Mesothelial cell of epicardium (in vitro differentiated cells): ENCODE measurements around the gene XRCC1. TPM values are rescaled to one million over a fixed set of nuclear protein-coding genes. Genes with fewer than 3 reads are reported as not detected.

Experiments
- DNase-seq, 2 experiments: peaks; one replicate each; pipeline ENCODE4 v3.0.0; 2021; ENCODE audit warnings: low spot score in 2 of 2; ENCODE audit not compliant: unreplicated experiment in 2 of 2
- H3K27ac Mint-ChIP-seq: 2 replicates; pipeline ENCODE4 v1.8.0; 2021; ENCODE audit warnings: mixed read lengths
- H3K27me3 Mint-ChIP-seq: 2 replicates; pipeline ENCODE4 v1.8.0; 2021; ENCODE audit warnings: low read depth, mixed read lengths
- H3K36me3 Mint-ChIP-seq: 2 replicates; pipeline ENCODE4 v1.8.0; 2021; ENCODE audit warnings: mixed read lengths
- H3K4me1 Mint-ChIP-seq: 2 replicates; pipeline ENCODE4 v1.8.0; 2021; ENCODE audit warnings: mixed read lengths
- H3K4me3 Mint-ChIP-seq: 2 replicates; pipeline ENCODE4 v1.8.0; 2021; ENCODE audit warnings: mild to moderate bottlenecking, moderate library complexity, mixed read lengths
- H3K9me3 Mint-ChIP-seq: 2 replicates; pipeline ENCODE4 v1.8.0; 2021; ENCODE audit warnings: mixed read lengths
- total RNA-seq: library from RNA; stranded (reverse); gene quantifications from 3 replicates; pipeline ENCODE4 v1.2.1, GENCODE V29; 2021
- TF ChIP-seq, protein P1 (sequence below): fragments of 200-600 bp; sonication (generic); IDR thresholded peaks from one replicate; pipeline ENCODE4 v1.5.0; 2021; ENCODE audit warnings: antibody characterized with exemption; ENCODE audit not compliant: unreplicated experiment

The XRCC1 gene
- total RNA-seq, 1 donor from 2014 or later, result 56.1 TPM

DNA sequence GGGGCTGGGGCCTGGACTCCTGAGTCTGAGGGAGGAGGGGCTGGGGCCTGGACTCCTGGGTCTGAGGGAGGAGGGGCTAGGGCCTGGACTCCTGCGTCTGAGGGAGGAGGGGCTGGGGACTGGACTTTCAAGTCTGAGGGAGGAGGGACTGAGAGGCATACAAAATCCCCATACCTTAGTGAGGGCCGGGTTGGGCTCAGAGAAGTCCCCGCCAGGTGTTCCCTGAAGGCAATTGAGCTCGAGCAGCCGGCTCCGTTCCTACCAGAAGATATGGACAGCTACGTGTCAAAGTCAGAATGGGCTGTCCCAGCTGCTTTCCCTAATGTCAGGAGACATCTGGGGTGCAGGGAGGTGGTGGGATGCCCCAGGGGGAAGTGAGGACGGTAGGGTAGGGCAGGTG is 80.2 kb downstream of the XRCC1 start:
- DNase-seq, result no peak
- TF ChIP-seq, protein P1, sequence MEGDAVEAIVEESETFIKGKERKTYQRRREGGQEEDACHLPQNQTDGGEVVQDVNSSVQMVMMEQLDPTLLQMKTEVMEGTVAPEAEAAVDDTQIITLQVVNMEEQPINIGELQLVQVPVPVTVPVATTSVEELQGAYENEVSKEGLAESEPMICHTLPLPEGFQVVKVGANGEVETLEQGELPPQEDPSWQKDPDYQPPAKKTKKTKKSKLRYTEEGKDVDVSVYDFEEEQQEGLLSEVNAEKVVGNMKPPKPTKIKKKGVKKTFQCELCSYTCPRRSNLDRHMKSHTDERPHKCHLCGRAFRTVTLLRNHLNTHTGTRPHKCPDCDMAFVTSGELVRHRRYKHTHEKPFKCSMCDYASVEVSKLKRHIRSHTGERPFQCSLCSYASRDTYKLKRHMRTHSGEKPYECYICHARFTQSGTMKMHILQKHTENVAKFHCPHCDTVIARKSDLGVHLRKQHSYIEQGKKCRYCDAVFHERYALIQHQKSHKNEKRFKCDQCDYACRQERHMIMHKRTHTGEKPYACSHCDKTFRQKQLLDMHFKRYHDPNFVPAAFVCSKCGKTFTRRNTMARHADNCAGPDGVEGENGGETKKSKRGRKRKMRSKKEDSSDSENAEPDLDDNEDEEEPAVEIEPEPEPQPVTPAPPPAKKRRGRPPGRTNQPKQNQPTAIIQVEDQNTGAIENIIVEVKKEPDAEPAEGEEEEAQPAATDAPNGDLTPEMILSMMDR, result no peak
- peaks cover 2% of the 10 kb centered on the region for H3K4me1 Mint-ChIP-seq
- H3K27ac Mint-ChIP-seq, result no peak overlapping the region
- no peaks in the 10 kb centered on the region for H3K27me3 Mint-ChIP-seq
- no peak overlapping the region for H3K4me3 Mint-ChIP-seq
- no peaks in the 10 kb centered on the region for H3K9me3 Mint-ChIP-seq
- peaks cover 19% of the 10 kb centered on the region for H3K36me3 Mint-ChIP-seq

Other genes starting within 250 kb of the XRCC1 start
- gene CD177, start 221.8 kb downstream of the XRCC1 start, total RNA-seq, result not detected in 3 replicates
- not detected in 3 replicates for gene TEX101, start 160.6 kb downstream of the XRCC1 start, total RNA-seq
- gene LYPD3, start 109.9 kb downstream of the XRCC1 start, total RNA-seq, result 2.6 to 4.4 TPM (median 3.4 TPM) in 3 replicates
- 28.0 to 31.4 TPM (median 28.2 TPM) in 3 replicates for gene PHLDB3, start 70.8 kb downstream of the XRCC1 start, total RNA-seq
- gene ETHE1, start 48.3 kb downstream of the XRCC1 start, total RNA-seq, result 26.8 to 29.0 TPM (median 27.9 TPM) in 3 replicates
- 2.3 to 2.8 TPM (median 2.6 TPM) in 3 replicates for gene ZNF575, start 42.3 kb downstream of the XRCC1 start, total RNA-seq
- gene PINLYP, start 274 bp upstream of the XRCC1 start, total RNA-seq, result 12.6 to 14.5 TPM (median 13.8 TPM) in 3 replicates
- 41.1 to 42.2 TPM (median 41.4 TPM) in 3 replicates for gene IRGQ, start 20.6 kb upstream of the XRCC1 start, total RNA-seq
- gene ZNF576, start 21.1 kb upstream of the XRCC1 start, total RNA-seq, result 11.4 to 12.6 TPM (median 12.6 TPM) in 3 replicates
- gene SRRM5, start 36.6 kb upstream of the XRCC1 start, total RNA-seq, result 0.36 to 0.63 TPM (median 0.58 TPM) in 3 replicates
- gene ZNF428, start 44.1 kb upstream of the XRCC1 start, total RNA-seq, result 92.2 to 96.2 TPM (median 92.4 TPM) in 3 replicates
- 45.8 to 48.3 TPM (median 47.1 TPM) in 3 replicates for gene CADM4, start 64.3 kb upstream of the XRCC1 start, total RNA-seq
- 18.5 to 22.7 TPM (median 22.2 TPM) in 3 replicates for gene PLAUR, start 94.6 kb upstream of the XRCC1 start, total RNA-seq
- gene IRGC, start 140.5 kb upstream of the XRCC1 start, total RNA-seq, result not detected in 3 replicates
- 65.8 to 75.7 TPM (median 73.2 TPM) in 3 replicates for gene SMG9, start 179.4 kb upstream of the XRCC1 start, total RNA-seq
- gene KCNN4, start 205.4 kb upstream of the XRCC1 start, total RNA-seq, result 5.4 to 6.4 TPM (median 6.1 TPM) in 3 replicates
- gene LYPD5, start 226.9 kb upstream of the XRCC1 start, total RNA-seq, result 0.27 to 0.57 TPM (median 0.33 TPM) in 3 replicates